Karpas-422 (cell line): ENCODE measurements around the gene AK3. TPM values are rescaled to one million over a fixed set of nuclear protein-coding genes. Genes with fewer than 3 reads are reported as not detected.

Experiments used
- DNase-seq: peaks from one replicate; pipeline ENCODE4 v3.0.0-alpha.2; 2015
- H2AFZ ChIP-seq: fragments of 200-600 bp; sonication (generic); 2 replicates; pipeline ENCODE4 v1.6.1; 2014; ENCODE audit warnings: antibody characterized with exemption, low read length, mixed read lengths
- H3K27ac ChIP-seq: fragments of 200-600 bp; sonication (generic); 2 replicates; pipeline ENCODE4 v1.5.1; 2014; ENCODE audit warnings: mild to moderate bottlenecking, low read length, moderate library complexity
- H3K27me3 ChIP-seq: fragments of 200-600 bp; sonication (generic); 2 replicates; pipeline ENCODE4 v1.6.1; 2014; ENCODE audit warnings: low read length, mixed read lengths
- H3K36me3 ChIP-seq: fragments of 200-600 bp; sonication (generic); 2 replicates; pipeline ENCODE4 v1.6.1; 2014; ENCODE audit warnings: low read length, mixed read lengths; ENCODE audit not compliant: insufficient read depth
- H3K4me1 ChIP-seq: fragments of 200-600 bp; sonication (generic); 2 replicates; pipeline ENCODE4 v1.6.1; 2014; ENCODE audit warnings: mild to moderate bottlenecking, low read length, mixed read lengths
- H3K4me2 ChIP-seq: fragments of 200-600 bp; sonication (generic); 2 replicates; pipeline ENCODE4 v1.6.1; 2014; ENCODE audit warnings: low read length, low read depth, mild to moderate bottlenecking; ENCODE audit not compliant: poor library complexity, severe bottlenecking
- H3K4me3 ChIP-seq: fragments of 200-600 bp; sonication (generic); 2 replicates; pipeline ENCODE4 v1.5.1; 2014; ENCODE audit warnings: mild to moderate bottlenecking, antibody characterized with exemption, low read length, mixed read lengths
- H3K79me2 ChIP-seq: fragments of 200-600 bp; sonication (generic); 2 replicates; pipeline ENCODE4 v1.6.1; 2014; ENCODE audit warnings: mild to moderate bottlenecking, low read length, mixed read lengths
- H3K9ac ChIP-seq: fragments of 200-600 bp; sonication (generic); 2 replicates; pipeline ENCODE4 v1.6.0; 2014; ENCODE audit warnings: low read length
- H3K9me2 ChIP-seq: fragments of 200-600 bp; sonication (generic), shearing (Covaris generic); replicated peaks from 2 replicates; pipeline ENCODE4 v1.6.0; 2014; ENCODE audit warnings: mild to moderate bottlenecking, low read length, moderate library complexity; ENCODE audit not compliant: insufficient read depth
- H3K9me3 ChIP-seq: fragments of 300-700, 200-600 bp; sonication (generic); 2 replicates; pipeline ENCODE4 v1.6.1; 2014; ENCODE audit warnings: low read length, mixed read lengths
- H4K20me1 ChIP-seq: fragments of 200-600 bp; sonication (generic); 2 replicates; pipeline ENCODE4 v1.6.1; 2014; ENCODE audit warnings: mild to moderate bottlenecking, antibody characterized with exemption, low read length, low read depth; ENCODE audit not compliant: insufficient read depth
- total RNA-seq: library from RNA; depleted of rRNA; stranded (reverse); fragments of >200 nt; shearing (Covaris generic); gene quantifications from 2 replicates; pipeline ENCODE4 v1.2.3, GENCODE V29; 2014; ENCODE audit warnings: low replicate concordance

AK3 gene
- total RNA-seq, 1 experiment from 2014 or later = 67.3 TPM

DNA sequence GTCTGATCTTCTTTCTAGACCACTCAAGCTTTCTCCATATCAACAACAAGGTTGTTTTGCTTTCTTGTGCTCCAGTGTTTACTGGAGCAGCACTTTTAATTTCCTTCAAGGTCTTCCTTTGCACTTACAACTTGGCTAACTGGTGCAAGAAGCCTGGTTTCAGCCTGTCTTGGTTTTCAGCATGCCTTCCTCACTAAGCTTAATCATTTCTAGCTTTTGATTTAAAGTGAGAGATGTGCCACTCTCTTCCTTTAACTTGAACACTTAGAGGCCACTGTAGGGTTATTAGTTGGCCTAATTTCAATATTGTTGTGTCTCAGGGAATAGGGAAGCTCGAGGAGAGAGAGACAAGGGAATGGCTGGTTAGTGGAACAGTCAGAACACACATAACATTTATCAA is 13.4 kb downstream of the AK3 start:
- H3K27ac ChIP-seq = no peak overlapping the region
- no peaks in the 10 kb centered on the region for H3K9me3 ChIP-seq
- no peaks in the 10 kb centered on the region for H3K9me2 ChIP-seq
- no peaks in the 10 kb centered on the region; the same call in 1 of the 2 replicates for H3K4me1 ChIP-seq
- H2AFZ ChIP-seq = no peak overlapping the region
- no peaks in the 10 kb centered on the region for H4K20me1 ChIP-seq
- peaks cover 9% of the 10 kb centered on the region; the same call in 1 of the 2 replicates for H3K36me3 ChIP-seq
- peaks cover 94% of the 10 kb centered on the region for H3K79me2 ChIP-seq
- DNase-seq = no peak
- no peak overlapping the region for H3K4me2 ChIP-seq
- H3K9ac ChIP-seq = no peak overlapping the region
- H3K4me3 ChIP-seq = no peak overlapping the region
- no peaks in the 10 kb centered on the region for H3K27me3 ChIP-seq

DNA sequence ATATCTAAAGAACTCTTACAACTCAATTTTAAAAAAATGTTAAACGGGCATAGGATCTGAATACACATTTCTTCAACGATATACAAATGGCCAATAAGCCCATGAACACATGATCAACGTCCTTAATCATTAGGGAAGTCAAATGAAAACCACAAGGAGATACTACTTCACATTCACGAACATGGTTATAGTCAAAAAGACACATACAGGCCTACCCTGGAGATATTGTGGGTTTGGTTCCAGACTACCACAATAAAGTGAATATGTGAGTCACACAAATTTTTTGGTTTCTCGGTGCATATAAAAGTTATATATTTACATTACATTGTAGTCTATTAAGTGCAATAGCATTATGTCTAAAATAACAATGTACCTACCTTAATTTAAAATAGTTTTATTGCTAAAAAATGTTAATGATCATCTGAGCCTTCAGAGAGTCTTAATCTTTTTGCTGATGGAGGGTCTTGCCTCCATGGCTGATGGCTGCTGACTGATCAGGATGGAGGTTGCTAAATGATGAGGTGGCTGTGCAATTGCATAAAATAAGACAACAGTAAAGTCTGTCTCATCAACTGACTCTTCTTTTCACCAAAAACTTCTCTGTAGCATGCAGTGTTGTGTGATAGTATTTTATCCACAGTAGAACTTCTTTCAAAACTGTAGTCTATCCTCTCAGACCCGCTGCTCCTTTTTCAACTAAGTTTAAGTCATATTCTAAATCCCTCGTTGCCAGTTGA is 15.1 kb downstream of the AK3 start:
- no peaks in the 10 kb centered on the region; the same call in 1 of the 2 replicates for H3K4me1 ChIP-seq
- no peaks in the 10 kb centered on the region for H3K9me3 ChIP-seq
- H3K9me2 ChIP-seq = no peaks in the 10 kb centered on the region
- H3K4me3 ChIP-seq = no peak overlapping the region
- H2AFZ ChIP-seq = no peak overlapping the region
- no peak overlapping the region for H3K4me2 ChIP-seq
- H3K79me2 ChIP-seq = peaks cover 89% of the 10 kb centered on the region
- no peak for DNase-seq
- no peak overlapping the region for H3K9ac ChIP-seq
- H3K27ac ChIP-seq = no peak overlapping the region
- no peaks in the 10 kb centered on the region for H4K20me1 ChIP-seq
- H3K36me3 ChIP-seq = peaks cover 15% of the 10 kb centered on the region; the same call in 1 of the 2 replicates
- no peaks in the 10 kb centered on the region for H3K27me3 ChIP-seq

- DNase-seq = no peak
- Histone ChIP-seq H3K9ac (no peak overlapping the region), H3K4me1 (no peaks in the 10 kb centered on the region)
Measured at GRCh38 chr9:4721736-4722135, 19.3 kb downstream of the AK3 start.

DNA sequence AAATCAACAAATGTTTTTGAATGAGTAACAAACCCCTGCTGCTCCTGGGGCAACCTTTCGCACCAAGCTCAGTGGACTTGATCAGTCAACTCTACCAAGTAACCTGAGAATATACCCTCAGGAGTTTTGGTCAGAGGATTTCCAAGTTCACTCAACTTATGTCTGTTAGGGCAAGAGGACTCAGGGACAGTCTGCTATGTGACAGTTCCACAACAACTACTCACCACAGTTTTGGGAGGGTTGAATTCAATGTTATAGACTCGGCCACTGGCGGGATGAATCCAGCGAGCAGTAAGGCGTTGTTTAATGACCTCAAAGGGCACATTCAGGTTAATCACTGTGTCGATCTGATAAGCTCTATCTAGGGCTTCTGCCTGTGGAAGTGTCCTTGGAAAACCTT is 22.1 kb downstream of the AK3 start:
- no peaks in the 10 kb centered on the region for H4K20me1 ChIP-seq
- H2AFZ ChIP-seq = no peak overlapping the region
- peaks cover 3% of the 10 kb centered on the region for H3K9me3 ChIP-seq
- no peak overlapping the region for H3K4me2 ChIP-seq
- H3K27ac ChIP-seq = no peak overlapping the region
- H3K4me1 ChIP-seq = no peaks in the 10 kb centered on the region
- no peak overlapping the region for H3K4me3 ChIP-seq
- H3K36me3 ChIP-seq = peaks cover 69% of the 10 kb centered on the region
- H3K27me3 ChIP-seq = no peaks in the 10 kb centered on the region
- H3K79me2 ChIP-seq = peaks cover 59% of the 10 kb centered on the region
- no peak overlapping the region for H3K9ac ChIP-seq
- H3K9me2 ChIP-seq = no peaks in the 10 kb centered on the region
- no peak for DNase-seq

More at GRCh38 chr9:4721736-4722135, 19.3 kb downstream of the AK3 start:
- no peak overlapping the region for H2AFZ ChIP-seq
- H4K20me1 ChIP-seq = no peaks in the 10 kb centered on the region
- H3K27me3 ChIP-seq = no peaks in the 10 kb centered on the region
- peaks cover 74% of the 10 kb centered on the region for H3K79me2 ChIP-seq
- no peaks in the 10 kb centered on the region for H3K9me3 ChIP-seq
- H3K9me2 ChIP-seq = no peaks in the 10 kb centered on the region
- no peak overlapping the region for H3K4me2 ChIP-seq
- peaks cover 48% of the 10 kb centered on the region for H3K36me3 ChIP-seq
- no peak overlapping the region for H3K4me3 ChIP-seq
- no peak overlapping the region for H3K27ac ChIP-seq

GRCh38 chr9:4717815-4718214 is 23.2 kb downstream of the AK3 start:
- Histone ChIP-seq H3K4me1 (no peaks in the 10 kb centered on the region), H4K20me1 (no peaks in the 10 kb centered on the region), H3K9me2 (no peaks in the 10 kb centered on the region), H3K4me3 (no peak overlapping the region), H3K9ac (no peak overlapping the region), H3K79me2 (peaks cover 51% of the 10 kb centered on the region), H3K4me2 (no peak overlapping the region), H3K9me3 (peaks cover 4% of the 10 kb centered on the region), H3K36me3 (peaks cover 72% of the 10 kb centered on the region), H3K27me3 (no peaks in the 10 kb centered on the region), H3K27ac (no peak overlapping the region), H2AFZ (no peak overlapping the region)
- DNase-seq = no peak

DNA sequence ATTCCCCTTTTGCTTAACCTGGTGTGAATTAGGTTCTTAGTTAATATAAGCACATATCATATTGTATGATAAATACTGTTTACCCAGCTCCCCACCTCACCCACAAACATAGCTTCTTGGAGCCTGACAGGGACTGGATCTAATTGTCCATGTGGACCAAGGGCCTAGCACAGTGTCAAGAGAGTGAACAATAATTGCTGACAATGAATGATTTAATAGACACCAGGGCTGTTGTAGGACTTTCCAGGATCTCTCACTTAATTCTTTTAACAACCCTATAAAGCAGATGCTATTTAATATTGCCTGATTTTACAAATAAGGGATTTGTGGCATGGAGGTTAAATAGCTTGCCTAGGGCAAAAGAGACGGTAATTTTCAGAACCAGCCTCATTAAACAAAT is 24.8 kb downstream of the AK3 start:
- Histone ChIP-seq H3K9me2 (no peaks in the 10 kb centered on the region), H3K36me3 (peaks cover 77% of the 10 kb centered on the region), H2AFZ (no peak overlapping the region), H3K27me3 (no peaks in the 10 kb centered on the region), H3K9me3 (peaks cover 4% of the 10 kb centered on the region), H3K4me2 (no peak overlapping the region), H3K4me1 (no peaks in the 10 kb centered on the region), H4K20me1 (no peaks in the 10 kb centered on the region), H3K9ac (no peak overlapping the region), H3K4me3 (no peak overlapping the region), H3K27ac (no peak overlapping the region), H3K79me2 (peaks cover 37% of the 10 kb centered on the region)
- DNase-seq = no peak

GRCh38 chr9:4714266-4715016 is 26.6 kb downstream of the AK3 start:
- peaks cover 72% of the 10 kb centered on the region for H3K36me3 ChIP-seq
- H2AFZ ChIP-seq = no peak overlapping the region
- peaks cover 4% of the 10 kb centered on the region for H3K9me3 ChIP-seq
- H3K4me1 ChIP-seq = no peaks in the 10 kb centered on the region
- H3K27me3 ChIP-seq = no peaks in the 10 kb centered on the region
- H3K79me2 ChIP-seq = peaks cover 31% of the 10 kb centered on the region
- H3K9me2 ChIP-seq = no peaks in the 10 kb centered on the region
- DNase-seq = no peak
- H3K4me3 ChIP-seq = no peak overlapping the region
- no peak overlapping the region for H3K27ac ChIP-seq
- H3K4me2 ChIP-seq = no peak overlapping the region
- H4K20me1 ChIP-seq = no peaks in the 10 kb centered on the region
- H3K9ac ChIP-seq = no peak overlapping the region

GRCh38 chr9:4713849-4714248 is 27.2 kb downstream of the AK3 start:
- H3K27ac ChIP-seq = no peak overlapping the region
- H3K27me3 ChIP-seq = no peaks in the 10 kb centered on the region
- H4K20me1 ChIP-seq = no peaks in the 10 kb centered on the region
- H3K9me3 ChIP-seq = peaks cover 4% of the 10 kb centered on the region
- DNase-seq = no peak
- H3K4me1 ChIP-seq = no peaks in the 10 kb centered on the region
- no peaks in the 10 kb centered on the region for H3K9me2 ChIP-seq
- no peak overlapping the region for H3K9ac ChIP-seq
- no peak overlapping the region for H2AFZ ChIP-seq
- H3K36me3 ChIP-seq = peaks cover 72% of the 10 kb centered on the region
- no peak overlapping the region for H3K4me3 ChIP-seq
- no peak overlapping the region for H3K4me2 ChIP-seq
- H3K79me2 ChIP-seq = peaks cover 28% of the 10 kb centered on the region
